Pancreas (tissue), 10 donors: ENCODE measurements around the gene ARFGAP3. TPM values are rescaled to one million over a fixed set of nuclear protein-coding genes. Genes with fewer than 3 reads are reported as not detected.
A peak's percentile ranks its signal among the peaks of the same experiment; 100 is the strongest.

ENCODE experiments used
- ATAC-seq, 4 donors: fragments of 200-7000 bp; cut with Tn5 transposase; one replicate each; pipeline versions ENCODE4 v1.8.0 to v1.9.1; 2020; ENCODE audit warnings: mild to moderate bottlenecking in 4 of 4, moderate library complexity in 4 of 4
- DNase-seq, 6 donors: peaks; one replicate each; pipeline ENCODE4 v3.0.0-alpha.2; 2020
- FAIRE-seq: peaks from 2 replicates; lab custom pipeline; 2012; peaks lifted over from hg19 to GRCh38; lab: Jason Lieb, UNC
- H3K27ac ChIP-seq, 4 donors: fragments of 200-600 bp; sonication (generic); 1 replicate in 3 of 4; 2 replicates in 1 of 4; pipeline versions ENCODE4 v1.5.0 to v1.8.0; 2020
- H3K27me3 ChIP-seq, 4 donors: fragments of 200-600 bp; one replicate each; pipeline ENCODE4 v1.8.0; 2021
- H3K36me3 ChIP-seq, 3 donors: fragments of 200-600 bp; sonication (generic) in 1 of 3; one replicate each; pipeline versions ENCODE4 v1.5.0 to v1.8.0; 2020 to 2021
- H3K4me1 ChIP-seq, 3 donors: fragments of 200-600 bp; one replicate each; pipeline ENCODE4 v1.8.0; 2021
- H3K4me3 ChIP-seq, 4 donors: fragments of 200-600 bp; sonication (generic) in 2 of 4; one replicate each; pipeline versions ENCODE4 v1.5.0 to v1.8.0; 2020 to 2021
- H3K9me3 ChIP-seq, 4 donors: fragments of 200-600 bp; one replicate each; pipeline ENCODE4 v1.8.0; 2021
- WGBS, 2 donors: extraction: QIAGEN DNeasy Blood & Tissue Kit; methylation state at CpG; one replicate each; pipeline ENCODE4 v1.1.7; 2013; 5-methylcytosine and 5-hydroxymethylcytosine counted together
- intact Hi-C, 3 donors: fragments of 100-400 bp; cut with DNase I; formaldehyde crosslinking; loops; one replicate each; pipeline versions ENCODE4 v1.11.1 to v1.14.2; 2022
- polyA plus RNA-seq, 2 donors: library from polyadenylated mRNA; stranded (reverse); fragments of 200-250 nt; gene quantifications; one replicate each; pipeline ENCODE4 v1.2.3, GENCODE V29; 2013
- total RNA-seq, 6 donors: library from RNA; stranded (reverse); fragmentation: NEBNext Ultra II Directional in 4 of 6; extraction: Animal tissue kit (Norgen Biotek cat#: 25700) in 4 of 6; gene quantifications; one replicate each; pipeline versions ENCODE4 v1.2.1 to v1.2.4, GENCODE V29; 2021 to 2023
- TF ChIP-seq, protein P1 (sequence below), 4 donors: fragments of 200-600 bp; sonication (generic) in 3 of 4; IDR thresholded peaks; one replicate each; pipeline versions ENCODE4 v1.5.0 to v1.8.0; 2021; ENCODE audit warnings: antibody characterized with exemption in 4 of 4
- donor health status: healthy with polysubstance abuse.
- donor health status: DM: no; HTN: no; CAD: no; lungs with moderate emphysema.
- donor health status: DM: no; HTN: no; CAD: no.
- donor health status: control.
- donor health status: control.
- donor health status: Bipolar disorder and iron deficiency.
- donor health status: DM: yes; HTN: yes; CAD: no.
- donor health status: DM: no; HTN: no; CAD: no.
- donor health status: DM: no; HTN: no; CAD: no.
- donor health status: DM: yes; HTN: yes; CAD: no.

The ARFGAP3 gene
- total and polyA plus RNA-seq, 8 donors: 39.1 to 75.3 (median 61.1) TPM

DNA sequence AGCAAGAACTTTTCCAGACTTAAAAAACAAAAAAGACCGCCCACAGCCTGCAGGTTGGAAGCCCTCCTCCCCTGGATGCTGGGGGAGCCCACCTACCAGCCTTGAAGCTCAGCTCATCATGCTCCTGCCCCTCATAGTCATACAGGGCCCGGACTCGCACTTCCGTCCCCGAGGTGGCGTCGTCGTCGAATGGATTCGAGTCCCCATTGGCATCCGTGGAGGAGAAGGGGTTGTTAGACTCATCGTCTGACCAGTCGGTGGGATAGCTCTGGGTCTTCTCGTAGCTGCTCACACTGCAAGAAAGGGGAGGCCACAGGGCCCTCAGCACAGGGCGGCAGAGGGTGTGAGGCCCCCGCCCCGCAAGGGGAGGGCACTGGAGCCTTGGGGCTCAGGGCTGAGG, 19.0 kb upstream of the ARFGAP3 start:
- ATAC-seq (no peak), FAIRE-seq (no peak), DNase-seq (peak in 1 of 6 donors; percentile 29)
- intact Hi-C loops: no loop called here
- Histone ChIP-seq H3K36me3 (peaks cover 5 to 79% (median 55%) of the 10 kb centered on the region in 3 donors), H3K27ac (no peak overlapping the region), H3K4me3 (no peak overlapping the region), H3K9me3 (no peaks in the 10 kb centered on the region), H3K27me3 (no peaks in the 10 kb centered on the region), H3K4me1 (peaks cover 0 to 20% (median 6%) of the 10 kb centered on the region in 3 donors)
- TF ChIP-seq, protein P1, sequence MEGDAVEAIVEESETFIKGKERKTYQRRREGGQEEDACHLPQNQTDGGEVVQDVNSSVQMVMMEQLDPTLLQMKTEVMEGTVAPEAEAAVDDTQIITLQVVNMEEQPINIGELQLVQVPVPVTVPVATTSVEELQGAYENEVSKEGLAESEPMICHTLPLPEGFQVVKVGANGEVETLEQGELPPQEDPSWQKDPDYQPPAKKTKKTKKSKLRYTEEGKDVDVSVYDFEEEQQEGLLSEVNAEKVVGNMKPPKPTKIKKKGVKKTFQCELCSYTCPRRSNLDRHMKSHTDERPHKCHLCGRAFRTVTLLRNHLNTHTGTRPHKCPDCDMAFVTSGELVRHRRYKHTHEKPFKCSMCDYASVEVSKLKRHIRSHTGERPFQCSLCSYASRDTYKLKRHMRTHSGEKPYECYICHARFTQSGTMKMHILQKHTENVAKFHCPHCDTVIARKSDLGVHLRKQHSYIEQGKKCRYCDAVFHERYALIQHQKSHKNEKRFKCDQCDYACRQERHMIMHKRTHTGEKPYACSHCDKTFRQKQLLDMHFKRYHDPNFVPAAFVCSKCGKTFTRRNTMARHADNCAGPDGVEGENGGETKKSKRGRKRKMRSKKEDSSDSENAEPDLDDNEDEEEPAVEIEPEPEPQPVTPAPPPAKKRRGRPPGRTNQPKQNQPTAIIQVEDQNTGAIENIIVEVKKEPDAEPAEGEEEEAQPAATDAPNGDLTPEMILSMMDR (IDR thresholded peaks at IDR 0.05): no peak
- 93 to 96% methylated on average over 17 of the region's 17 CpGs for WGBS, 2 donors

DNA sequence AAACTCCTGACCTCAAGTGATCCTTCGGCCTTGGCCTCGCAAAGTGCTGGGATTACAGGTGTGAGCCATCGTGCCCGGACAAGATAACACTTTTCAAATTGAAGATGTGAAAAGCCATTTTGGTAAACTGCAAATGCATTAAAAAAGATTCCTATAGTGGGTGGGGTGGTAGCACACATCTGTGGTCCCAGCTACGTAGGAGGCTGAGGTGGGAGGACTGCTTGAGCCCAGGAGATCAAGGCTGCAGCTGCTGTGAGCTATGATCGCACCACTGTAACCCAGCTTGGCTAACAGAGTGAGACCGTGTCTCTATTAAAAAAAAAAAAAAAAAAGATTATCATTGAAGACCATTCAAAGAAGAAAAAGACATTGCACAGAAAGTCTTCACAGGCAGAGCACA, 16.9 kb upstream of the ARFGAP3 start:
- Histone ChIP-seq H3K9me3 (no peaks in the 10 kb centered on the region), H3K4me1 (peaks cover 3 to 18% (median 6%) of the 10 kb centered on the region in 3 donors), H3K36me3 (peaks cover 5 to 87% (median 58%) of the 10 kb centered on the region in 3 donors), H3K27me3 (no peaks in the 10 kb centered on the region), H3K4me3 (no peak overlapping the region), H3K27ac (no peak overlapping the region)
- TF ChIP-seq, protein P1 (IDR thresholded peaks at IDR 0.05): no peak
- 82 to 83% methylated on average over 7 of the region's 7 CpGs for WGBS, 2 donors
- FAIRE-seq (no peak), DNase-seq (peak in 2 of 6 donors; percentile 7 to 13), ATAC-seq (no peak)
- intact Hi-C loops: no loop called here

DNA sequence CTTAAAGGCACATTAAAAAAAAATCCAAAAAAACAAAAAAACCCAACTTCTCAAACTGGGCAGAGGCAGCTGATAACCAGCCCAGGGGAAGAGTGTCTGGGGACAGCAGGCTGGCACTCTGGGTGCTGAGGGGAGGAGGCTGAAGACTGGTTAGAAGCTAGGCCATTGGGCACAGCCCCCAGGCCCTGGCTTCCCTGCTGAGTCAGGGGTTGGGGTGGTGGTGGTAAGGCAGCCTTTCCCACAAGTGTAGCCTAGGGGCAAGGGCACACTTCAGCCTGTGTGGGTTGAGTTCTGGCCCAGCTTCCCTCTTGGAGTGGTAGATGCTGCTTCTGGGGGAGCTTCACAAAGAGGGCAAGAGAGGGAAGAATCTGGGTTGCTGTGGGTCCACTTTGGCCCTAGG, 16.3 kb upstream of the ARFGAP3 start:
- no peak overlapping the region for H3K4me3 ChIP-seq
- peaks cover 5 to 81% (median 52%) of the 10 kb centered on the region in 3 donors for H3K36me3 ChIP-seq
- FAIRE-seq (no peak), DNase-seq (peak in 2 of 6 donors; percentile 43 to 55), ATAC-seq (no peak)
- peaks cover 8 to 18% (median 13%) of the 10 kb centered on the region in 3 donors for H3K4me1 ChIP-seq
- H3K9me3 ChIP-seq: no peaks in the 10 kb centered on the region
- H3K27me3 ChIP-seq: no peaks in the 10 kb centered on the region
- intact Hi-C loops: no loop called here
- TF ChIP-seq, protein P1 (IDR thresholded peaks at IDR 0.05): no peak
- H3K27ac ChIP-seq: peak overlapping the region in 1 of 4 donors; percentile 6

DNA sequence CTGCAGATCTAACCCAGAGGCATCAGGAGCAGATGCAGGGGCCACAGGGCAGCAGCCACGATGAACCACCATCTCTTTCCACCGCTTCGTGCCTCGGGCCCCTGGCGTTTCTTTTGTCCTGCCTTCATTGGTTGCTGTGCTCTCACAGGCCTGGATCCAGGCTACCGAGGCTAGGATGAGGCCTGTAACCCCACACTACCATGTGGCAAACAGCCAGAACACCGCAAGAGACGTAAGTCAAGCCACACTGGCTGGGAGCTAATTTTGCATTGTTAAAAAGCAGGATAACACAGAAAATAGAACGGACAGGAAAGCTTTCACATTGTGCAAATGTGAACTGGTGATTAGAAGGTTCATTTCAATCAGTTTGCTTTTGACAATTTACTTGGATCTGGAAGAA, 15.7 kb upstream of the ARFGAP3 start:
- no peak overlapping the region for H3K27ac ChIP-seq
- H3K4me3 ChIP-seq: no peak overlapping the region
- H3K4me1 ChIP-seq: peaks cover 8 to 18% (median 15%) of the 10 kb centered on the region in 3 donors
- intact Hi-C loops: no loop called here
- 70% methylated on average over 9 of the region's 9 CpGs for WGBS, 2 donors
- ATAC-seq: no peak
- FAIRE-seq: no peak
- H3K36me3 ChIP-seq: peaks cover 5 to 75% (median 46%) of the 10 kb centered on the region in 3 donors
- no peaks in the 10 kb centered on the region for H3K27me3 ChIP-seq
- peak in 2 of 6 donors; percentile 37 to 38 for DNase-seq
- H3K9me3 ChIP-seq: no peaks in the 10 kb centered on the region
- TF ChIP-seq, protein P1 (IDR thresholded peaks at IDR 0.05): no peak
